MM.1S (cell line): ENCODE measurements around the gene AOC2.

ENCODE experiments used
- EZH2 ChIP-seq: fragments of 300-600 bp; sonication (generic); optimal IDR thresholded peaks from 2 replicates; pipeline ENCODE3; 2017; ENCODE audit warnings: low read depth, mild to moderate bottlenecking, antibody characterized with exemption, low read length, mixed read lengths
- TF ChIP-seq, protein P1 (sequence below): fragments of 300-600 bp; sonication (generic); IDR thresholded peaks from 2 replicates; pipeline ENCODE4 v1.5.1; 2016; ENCODE audit warnings: antibody characterized with exemption, low read length, mixed read lengths

DNA sequence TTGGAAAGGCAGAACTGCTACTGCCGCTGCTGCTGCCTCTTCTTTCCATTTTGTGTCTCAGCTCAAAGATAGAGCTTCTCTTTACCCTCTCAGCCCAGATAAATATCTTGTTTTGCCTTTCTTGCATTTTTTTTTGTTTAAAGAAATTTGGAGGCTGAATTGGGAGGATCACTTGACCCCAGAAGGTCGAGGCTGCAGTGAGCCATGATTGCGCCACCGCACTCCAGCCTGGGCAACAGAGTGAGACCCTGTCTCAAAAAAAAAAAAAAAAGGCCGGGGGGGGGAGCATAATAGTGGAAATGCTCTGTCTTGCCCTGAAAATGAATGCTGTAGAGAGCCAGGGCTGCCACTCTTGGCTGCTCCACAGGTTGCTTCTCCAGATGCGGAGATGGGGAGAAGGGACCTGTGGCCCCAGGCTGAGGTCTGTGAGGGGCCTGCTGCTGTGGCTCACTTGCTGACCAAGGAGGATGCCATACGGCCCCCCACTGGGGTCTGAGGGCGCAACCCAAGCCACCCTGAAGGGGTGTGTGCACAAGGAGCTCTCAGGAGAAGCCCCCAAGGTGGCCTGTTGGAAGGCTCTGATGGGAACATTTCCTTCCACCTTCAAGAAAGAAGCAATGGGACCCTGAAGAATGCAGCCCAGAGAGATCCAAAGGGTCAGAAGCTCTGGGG is 34.7 kb downstream of the AOC2 start:
- TF ChIP-seq, protein P1, sequence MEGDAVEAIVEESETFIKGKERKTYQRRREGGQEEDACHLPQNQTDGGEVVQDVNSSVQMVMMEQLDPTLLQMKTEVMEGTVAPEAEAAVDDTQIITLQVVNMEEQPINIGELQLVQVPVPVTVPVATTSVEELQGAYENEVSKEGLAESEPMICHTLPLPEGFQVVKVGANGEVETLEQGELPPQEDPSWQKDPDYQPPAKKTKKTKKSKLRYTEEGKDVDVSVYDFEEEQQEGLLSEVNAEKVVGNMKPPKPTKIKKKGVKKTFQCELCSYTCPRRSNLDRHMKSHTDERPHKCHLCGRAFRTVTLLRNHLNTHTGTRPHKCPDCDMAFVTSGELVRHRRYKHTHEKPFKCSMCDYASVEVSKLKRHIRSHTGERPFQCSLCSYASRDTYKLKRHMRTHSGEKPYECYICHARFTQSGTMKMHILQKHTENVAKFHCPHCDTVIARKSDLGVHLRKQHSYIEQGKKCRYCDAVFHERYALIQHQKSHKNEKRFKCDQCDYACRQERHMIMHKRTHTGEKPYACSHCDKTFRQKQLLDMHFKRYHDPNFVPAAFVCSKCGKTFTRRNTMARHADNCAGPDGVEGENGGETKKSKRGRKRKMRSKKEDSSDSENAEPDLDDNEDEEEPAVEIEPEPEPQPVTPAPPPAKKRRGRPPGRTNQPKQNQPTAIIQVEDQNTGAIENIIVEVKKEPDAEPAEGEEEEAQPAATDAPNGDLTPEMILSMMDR: no peak
- no peak for TF ChIP-seq EZH2
